Ishikawa (cell line): Measurements from ENCODE around the gene FER.

ENCODE experiments used
- CEBPB ChIP-seq: IDR thresholded peaks from 2 replicates; pipeline ENCODE4 v1.6.1; 2012
- CREB1 ChIP-seq: IDR thresholded peaks from 2 replicates; pipeline ENCODE4 v1.6.1; 2012; ENCODE audit warnings: low read depth
- EGR1 ChIP-seq: IDR thresholded peaks from 2 replicates; pipeline ENCODE4 v1.6.1; 2012
- EP300 ChIP-seq: IDR thresholded peaks from 2 replicates; pipeline ENCODE4 v1.6.1; 2012; ENCODE audit warnings: borderline replicate concordance
- FOXM1 ChIP-seq: IDR thresholded peaks from 2 replicates; pipeline ENCODE4 v1.6.1; 2012; ENCODE audit warnings: low read depth, borderline replicate concordance
- RAD21 ChIP-seq: IDR thresholded peaks from 2 replicates; pipeline ENCODE4 v1.6.1; 2012; ENCODE audit warnings: low read depth
- TAF1 ChIP-seq: IDR thresholded peaks from 2 replicates; pipeline ENCODE4 v1.6.1; 2012; ENCODE audit warnings: low read depth, mild to moderate bottlenecking
- TCF12 ChIP-seq: IDR thresholded peaks from 2 replicates; pipeline ENCODE4 v1.6.1; 2012; ENCODE audit warnings: low read depth
- TEAD4 ChIP-seq: IDR thresholded peaks from 2 replicates; pipeline ENCODE4 v1.6.1; 2012
- YY1 ChIP-seq: IDR thresholded peaks from 2 replicates; pipeline ENCODE4 v1.6.1; 2012; ENCODE audit warnings: low read depth
- ZBTB7A ChIP-seq: IDR thresholded peaks from 2 replicates; pipeline ENCODE4 v1.6.1; 2012; ENCODE audit warnings: low read depth
- TF ChIP-seq, protein P1 (sequence below): IDR thresholded peaks from 2 replicates; pipeline ENCODE4 v1.6.1; 2012
- TF ChIP-seq, protein P2 (sequence below): IDR thresholded peaks from 2 replicates; pipeline ENCODE4 v1.6.1; 2012; ENCODE audit warnings: low read depth, mild to moderate bottlenecking

DNA sequence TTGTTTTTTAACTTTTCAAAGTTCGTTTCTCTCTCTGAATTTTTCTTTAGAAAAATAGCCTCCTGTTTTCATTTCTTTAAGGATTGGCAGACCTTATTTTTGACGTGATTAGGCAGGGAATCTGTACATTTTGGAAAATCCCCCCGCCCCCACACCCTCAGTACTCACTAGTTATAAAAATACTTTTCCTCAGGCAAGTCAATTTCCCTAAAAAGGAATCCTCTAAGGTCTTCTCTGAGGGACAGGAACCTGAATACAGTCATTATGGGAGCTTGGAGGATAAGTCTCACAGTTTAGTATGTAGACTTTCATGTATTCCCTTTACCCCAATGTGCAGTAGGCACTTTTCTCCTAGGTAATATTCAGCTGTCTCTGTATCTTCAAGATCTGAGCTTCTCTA is 3.9 kb upstream of the FER start:
- TF ChIP-seq EGR1 (no peak), RAD21 (no peak), EP300 (no peak), YY1 (no peak), ZBTB7A (no peak), TAF1 (no peak), TEAD4 (no peak), TCF12 (no peak), FOXM1 (no peak), CREB1 (no peak), CEBPB (no peak)
- TF ChIP-seq, protein P1, sequence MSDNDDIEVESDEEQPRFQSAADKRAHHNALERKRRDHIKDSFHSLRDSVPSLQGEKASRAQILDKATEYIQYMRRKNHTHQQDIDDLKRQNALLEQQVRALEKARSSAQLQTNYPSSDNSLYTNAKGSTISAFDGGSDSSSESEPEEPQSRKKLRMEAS: no peak
- TF ChIP-seq, protein P2, sequence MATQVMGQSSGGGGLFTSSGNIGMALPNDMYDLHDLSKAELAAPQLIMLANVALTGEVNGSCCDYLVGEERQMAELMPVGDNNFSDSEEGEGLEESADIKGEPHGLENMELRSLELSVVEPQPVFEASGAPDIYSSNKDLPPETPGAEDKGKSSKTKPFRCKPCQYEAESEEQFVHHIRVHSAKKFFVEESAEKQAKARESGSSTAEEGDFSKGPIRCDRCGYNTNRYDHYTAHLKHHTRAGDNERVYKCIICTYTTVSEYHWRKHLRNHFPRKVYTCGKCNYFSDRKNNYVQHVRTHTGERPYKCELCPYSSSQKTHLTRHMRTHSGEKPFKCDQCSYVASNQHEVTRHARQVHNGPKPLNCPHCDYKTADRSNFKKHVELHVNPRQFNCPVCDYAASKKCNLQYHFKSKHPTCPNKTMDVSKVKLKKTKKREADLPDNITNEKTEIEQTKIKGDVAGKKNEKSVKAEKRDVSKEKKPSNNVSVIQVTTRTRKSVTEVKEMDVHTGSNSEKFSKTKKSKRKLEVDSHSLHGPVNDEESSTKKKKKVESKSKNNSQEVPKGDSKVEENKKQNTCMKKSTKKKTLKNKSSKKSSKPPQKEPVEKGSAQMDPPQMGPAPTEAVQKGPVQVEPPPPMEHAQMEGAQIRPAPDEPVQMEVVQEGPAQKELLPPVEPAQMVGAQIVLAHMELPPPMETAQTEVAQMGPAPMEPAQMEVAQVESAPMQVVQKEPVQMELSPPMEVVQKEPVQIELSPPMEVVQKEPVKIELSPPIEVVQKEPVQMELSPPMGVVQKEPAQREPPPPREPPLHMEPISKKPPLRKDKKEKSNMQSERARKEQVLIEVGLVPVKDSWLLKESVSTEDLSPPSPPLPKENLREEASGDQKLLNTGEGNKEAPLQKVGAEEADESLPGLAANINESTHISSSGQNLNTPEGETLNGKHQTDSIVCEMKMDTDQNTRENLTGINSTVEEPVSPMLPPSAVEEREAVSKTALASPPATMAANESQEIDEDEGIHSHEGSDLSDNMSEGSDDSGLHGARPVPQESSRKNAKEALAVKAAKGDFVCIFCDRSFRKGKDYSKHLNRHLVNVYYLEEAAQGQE: no peak
